Vagina (tissue), 2 donors: ENCODE data around the gene FSTL5. TPM values are rescaled to one million over a fixed set of nuclear protein-coding genes. Genes with fewer than 3 reads are reported as not detected.

Source experiments
- DNase-seq, 2 donors: peaks; one replicate each; pipeline ENCODE4 v3.0.0-alpha.2; 2017; ENCODE audit errors: extremely low spot score in 2 of 2
- H3K27ac ChIP-seq: fragments of 200-600 bp; sonication (generic); one replicate; pipeline ENCODE4 v1.5.1; 2019
- H3K27me3 ChIP-seq: fragments of 200-600 bp; sonication (generic); one replicate; pipeline ENCODE4 v1.5.1; 2019
- H3K36me3 ChIP-seq, 2 donors: fragments of 200-600 bp; sonication (generic); one replicate each; pipeline ENCODE4 v1.5.1; 2017 to 2019
- H3K4me1 ChIP-seq: fragments of 200-600 bp; sonication (generic); one replicate; pipeline ENCODE4 v1.5.1; 2019
- H3K4me3 ChIP-seq, 2 donors: fragments of 200-600 bp; sonication (generic); 1 replicate in 1 of 2; 2 replicates in 1 of 2; pipeline ENCODE4 v1.5.1; 2016 to 2019
- H3K9me3 ChIP-seq: fragments of 200-600 bp; sonication (generic); one replicate; pipeline ENCODE4 v1.5.1; 2019
- CTCF ChIP-seq, 3 experiments: fragments of 450-650 bp in 2 of 3; fragments of 200-600 bp in 1 of 3; sonication (generic) in 1 of 3; IDR thresholded peaks; one replicate each; pipeline ENCODE4 v1.5.1; 2017 to 2019; ENCODE audit warnings: antibody characterized with exemption in 3 of 3, mild to moderate bottlenecking in 2 of 3, moderate library complexity in 2 of 3
- POLR2A ChIP-seq, 2 donors: fragments of 450-650 bp; IDR thresholded peaks; one replicate each; pipeline ENCODE4 v1.6.1; 2017; ENCODE audit warnings: antibody characterized with exemption in 2 of 2, mild to moderate bottlenecking in 2 of 2, moderate library complexity in 2 of 2
- POLR2AphosphoS5 ChIP-seq, 2 donors: sonication (generic); formaldehyde crosslinking; IDR thresholded peaks; one replicate each; pipeline ENCODE4 v1.9.0; 2017; ENCODE audit warnings: antibody characterized with exemption in 2 of 2, mild to moderate bottlenecking in 2 of 2, low read depth in 1 of 2; ENCODE audit not compliant: insufficient read depth in 1 of 2
- intact Hi-C: fragments of 100-400 bp; cut with DNase I; formaldehyde crosslinking; loops from one replicate; pipeline ENCODE4 v1.15.1; 2023
- total RNA-seq: library from RNA; depleted of rRNA; stranded (reverse); fragments of >200 nt; gene quantifications from one replicate; pipeline ENCODE4 v1.2.3, GENCODE V29; 2016

FSTL5 gene
- total RNA-seq, 1 donor from 2014 or later = 0.74 TPM

DNA sequence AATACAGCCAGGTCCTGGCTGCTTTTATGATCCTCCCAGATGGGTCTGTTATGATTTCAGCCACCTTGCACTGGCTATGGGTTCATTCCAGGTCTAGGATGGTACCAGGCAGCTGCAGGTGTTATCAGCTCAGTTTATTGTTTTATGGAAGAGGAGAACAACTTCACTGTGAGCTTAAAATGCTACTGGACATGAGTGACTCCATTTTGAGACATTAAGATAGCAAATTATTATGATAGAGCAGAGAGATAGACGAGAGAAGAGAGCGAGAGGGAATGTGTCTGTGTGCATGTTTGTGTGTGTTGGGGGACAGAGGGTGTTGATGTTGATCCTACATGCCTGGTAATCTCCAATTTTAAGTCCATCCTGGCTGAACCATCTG lies 820.2 kb downstream of the FSTL5 start:
- Histone ChIP-seq H3K27me3 (no peaks in the 10 kb centered on the region), H3K4me1 (no peaks in the 10 kb centered on the region), H3K36me3 (no peaks in the 10 kb centered on the region), H3K27ac (no peak overlapping the region), H3K4me3 (no peak overlapping the region), H3K9me3 (no peaks in the 10 kb centered on the region)
- intact Hi-C loops = no loop called here
- TF ChIP-seq POLR2A (IDR thresholded peaks at IDR 0.05) = no peak
- TF ChIP-seq POLR2AphosphoS5 (IDR thresholded peaks at IDR 0.05; ENCODE audit: insufficient read depth in 1 of 2, low read depth in 1 of 2) = no peak
- no peak for TF ChIP-seq CTCF (IDR thresholded peaks at IDR 0.05)
- no peak for DNase-seq

DNA sequence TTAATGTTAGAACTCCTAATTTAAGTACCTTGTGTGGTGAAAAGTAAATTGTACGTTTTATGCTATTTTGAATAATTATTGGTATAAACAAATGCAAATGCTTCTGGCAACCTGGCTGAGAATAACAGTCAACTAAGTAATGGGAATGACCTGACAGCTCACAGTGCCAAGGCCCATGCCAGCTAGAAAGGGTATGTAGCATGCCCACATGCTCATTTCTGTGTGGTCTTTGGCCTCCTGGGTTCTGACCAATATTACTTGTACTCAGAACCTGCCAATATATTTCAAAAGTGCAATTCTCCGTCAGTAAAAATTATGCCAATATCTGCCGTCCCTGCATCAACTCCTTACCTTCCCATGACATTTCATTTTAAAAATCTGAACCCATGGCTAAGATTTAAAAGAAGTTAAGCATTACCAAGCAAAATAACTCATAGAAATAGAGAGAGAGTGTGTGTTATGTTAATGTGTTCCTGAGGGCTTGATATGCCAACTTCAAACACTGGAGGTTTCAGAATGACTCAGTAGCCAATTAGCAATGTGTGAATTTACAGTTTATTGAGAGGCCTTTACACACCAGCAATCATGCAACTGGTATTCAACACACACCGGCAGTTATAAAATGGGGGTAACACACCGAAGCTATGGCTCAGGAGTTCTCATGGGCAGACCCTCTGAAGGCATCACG lies 820.8 kb downstream of the FSTL5 start:
- Histone ChIP-seq H3K36me3 (no peaks in the 10 kb centered on the region), H3K9me3 (no peaks in the 10 kb centered on the region), H3K4me1 (no peaks in the 10 kb centered on the region), H3K27ac (no peak overlapping the region), H3K27me3 (no peaks in the 10 kb centered on the region), H3K4me3 (no peak overlapping the region)
- intact Hi-C loops = no loop called here
- TF ChIP-seq POLR2A (IDR thresholded peaks at IDR 0.05) (no peak), POLR2AphosphoS5 (IDR thresholded peaks at IDR 0.05; ENCODE audit: insufficient read depth in 1 of 2, low read depth in 1 of 2) (no peak), CTCF (IDR thresholded peaks at IDR 0.05) (no peak)
- DNase-seq = no peak

DNA sequence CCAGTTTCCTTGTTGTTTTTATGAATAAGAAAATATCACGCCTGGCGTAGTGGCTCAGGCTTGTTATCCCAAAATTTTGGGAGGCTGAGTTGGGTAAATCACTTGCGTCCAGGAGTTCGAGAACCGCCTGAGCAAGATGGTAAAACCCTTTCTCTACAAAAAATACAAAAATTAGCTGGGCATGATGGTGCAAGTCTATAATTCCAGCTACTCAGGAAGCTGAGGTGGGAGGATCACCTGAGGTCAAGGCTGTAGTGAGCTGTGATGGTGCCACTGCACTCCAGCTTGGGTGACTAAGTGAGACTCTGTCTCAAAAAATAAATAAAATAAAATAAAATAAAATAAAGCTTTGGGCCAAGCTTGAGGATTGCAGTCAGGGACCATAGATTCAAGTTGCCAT lies 827.2 kb downstream of the FSTL5 start:
- no peak for TF ChIP-seq POLR2A (IDR thresholded peaks at IDR 0.05)
- no peak for TF ChIP-seq CTCF (IDR thresholded peaks at IDR 0.05)
- no peak for TF ChIP-seq POLR2AphosphoS5 (IDR thresholded peaks at IDR 0.05; ENCODE audit: insufficient read depth in 1 of 2, low read depth in 1 of 2)

GRCh38 chr4:161336016-161336530 lies 827.7 kb downstream of the FSTL5 start:
- intact Hi-C loops = no loop called here
- H3K27ac ChIP-seq = no peak overlapping the region
- TF ChIP-seq CTCF (IDR thresholded peaks at IDR 0.05) = no peak
- no peak for TF ChIP-seq POLR2AphosphoS5 (IDR thresholded peaks at IDR 0.05; ENCODE audit: insufficient read depth in 1 of 2, low read depth in 1 of 2)
- TF ChIP-seq POLR2A (IDR thresholded peaks at IDR 0.05) = no peak
- H3K27me3 ChIP-seq = no peaks in the 10 kb centered on the region
- no peaks in the 10 kb centered on the region for H3K4me1 ChIP-seq
- no peaks in the 10 kb centered on the region for H3K36me3 ChIP-seq
- H3K4me3 ChIP-seq = no peak overlapping the region
- no peak for DNase-seq
- no peaks in the 10 kb centered on the region for H3K9me3 ChIP-seq

More for the DNA sequence above, 827.2 kb downstream of the FSTL5 start:
- H3K36me3 ChIP-seq = no peaks in the 10 kb centered on the region
- H3K27me3 ChIP-seq = no peaks in the 10 kb centered on the region
- no peaks in the 10 kb centered on the region for H3K4me1 ChIP-seq
- no peak overlapping the region for H3K27ac ChIP-seq
- H3K9me3 ChIP-seq = no peaks in the 10 kb centered on the region
- H3K4me3 ChIP-seq = no peak overlapping the region
- no peak for DNase-seq
- intact Hi-C loops = no loop called here
